Spleen (tissue), 11 donors: ENCODE results near the gene BAG5. TPM values are rescaled to one million over a fixed set of nuclear protein-coding genes. Genes with fewer than 3 reads are reported as not detected.

Experiments used
- DNase-seq: peaks from one replicate; pipeline ENCODE4 v3.0.0-alpha.2; 2020
- H3K27ac ChIP-seq, 8 donors: fragments of 200-600 bp; sonication (generic) in 7 of 8; 1 replicate in 4 of 8; 2 replicates in 4 of 8; pipeline versions ENCODE4 v1.5.0 to v1.8.0; 2016 to 2021; ENCODE audit warnings: inconsistent platforms in 4 of 8, mild to moderate bottlenecking in 4 of 8, moderate library complexity in 1 of 8
- H3K27me3 ChIP-seq, 7 donors: fragments of 200-600 bp; sonication (generic) in 6 of 7; replicated peaks in 1 of 7; 1 replicate in 4 of 7; 2 replicates in 3 of 7; pipeline versions ENCODE4 v1.5.0 to v1.8.0; 2016 to 2021; ENCODE audit warnings: inconsistent platforms in 3 of 7, mild to moderate bottlenecking in 1 of 7
- H3K36me3 ChIP-seq, 6 donors: fragments of 200-600 bp; sonication (generic) in 5 of 6; 1 replicate in 4 of 6; 2 replicates in 2 of 6; pipeline versions ENCODE4 v1.5.0 to v1.8.0; 2016 to 2021; ENCODE audit warnings: inconsistent platforms in 2 of 6
- H3K4me1 ChIP-seq, 6 donors: fragments of 200-600 bp; sonication (generic) in 5 of 6; 1 replicate in 3 of 6; 2 replicates in 3 of 6; pipeline versions ENCODE4 v1.5.0 to v1.8.0; 2016 to 2021; ENCODE audit warnings: inconsistent platforms in 3 of 6
- H3K4me3 ChIP-seq, 8 donors: fragments of 200-600 bp; sonication (generic) in 7 of 8; 1 replicate in 4 of 8; 2 replicates in 4 of 8; pipeline versions ENCODE4 v1.5.0 to v1.8.0; 2016 to 2021; ENCODE audit warnings: inconsistent platforms in 4 of 8, mild to moderate bottlenecking in 4 of 8, moderate library complexity in 2 of 8
- H3K9me3 ChIP-seq, 8 donors: fragments of 200-600 bp; sonication (generic) in 7 of 8; 1 replicate in 4 of 8; 2 replicates in 4 of 8; pipeline versions ENCODE4 v1.5.0 to v1.8.0; 2016 to 2021; ENCODE audit warnings: inconsistent platforms in 4 of 8
- POLR2A ChIP-seq, 3 donors: fragments of 450-650 bp; IDR thresholded peaks; one replicate each; pipeline ENCODE4 v1.5.1; 2017; ENCODE audit warnings: antibody characterized with exemption in 3 of 3, mild to moderate bottlenecking in 1 of 3
- POLR2AphosphoS5 ChIP-seq, 3 donors: sonication (generic); formaldehyde crosslinking; IDR thresholded peaks; one replicate each; pipeline ENCODE4 v1.5.1; 2017; ENCODE audit warnings: antibody characterized with exemption in 3 of 3
- WGBS, 5 donors: extraction: QIAGEN DNeasy Blood & Tissue Kit in 3 of 5; methylation state at CpG; one replicate each; pipeline versions ENCODE4 v1.1.5 to v1.1.7; 2013 to 2018; 5-methylcytosine and 5-hydroxymethylcytosine counted together
- intact Hi-C: fragments of 100-400 bp; cut with DNase I; formaldehyde crosslinking; loops from one replicate; pipeline ENCODE4 v1.15.0; 2023; ENCODE audit warnings: low total_unique reads
- polyA plus RNA-seq, 3 donors: library from polyadenylated mRNA; stranded (reverse); fragments of 200-250 nt; gene quantifications; one replicate each; pipeline ENCODE4 v1.2.1, GENCODE V29; 2013
- total RNA-seq, 7 donors: library from RNA; depleted of rRNA in 3 of 7; stranded (reverse); fragments of >200 nt in 3 of 7; fragmentation: NEBNext Ultra II Directional in 4 of 7; extraction: Animal tissue kit (Norgen Biotek cat#: 25700) in 4 of 7; gene quantifications; one replicate each; pipeline versions ENCODE4 v1.1.0 to v1.2.1, GENCODE V29; 2016 to 2021
- TF ChIP-seq, protein P1 (sequence below), 11 experiments: fragments of 200-600 bp in 7 of 11; fragments of 450-650 bp in 4 of 11; sonication (generic) in 4 of 11; IDR thresholded peaks in 8 of 11; conservative IDR thresholded peaks in 3 of 11; 1 replicate in 7 of 11; 2 replicates in 4 of 11; pipeline versions ENCODE4 v1.4.0 to v1.8.0; 2016 to 2021; ENCODE audit warnings: antibody characterized with exemption in 11 of 11, inconsistent platforms in 4 of 11, mild to moderate bottlenecking in 1 of 11
- donor health status: healthy with polysubstance abuse.
- donor health status: DM: no; HTN: no; CAD: no; lungs with moderate emphysema.
- donor health status: DM: no; HTN: no; CAD: no.
- donor health status: Bipolar disorder and iron deficiency.
- donor health status: healthy.
- donor health status: DM: no; HTN: no; CAD: no.
- donor health status: DM: yes; HTN: yes; CAD: no.

BAG5 gene
- total and polyA plus RNA-seq, 10 donors, result 9.3 to 42.5 (median 29.9) TPM

DNA sequence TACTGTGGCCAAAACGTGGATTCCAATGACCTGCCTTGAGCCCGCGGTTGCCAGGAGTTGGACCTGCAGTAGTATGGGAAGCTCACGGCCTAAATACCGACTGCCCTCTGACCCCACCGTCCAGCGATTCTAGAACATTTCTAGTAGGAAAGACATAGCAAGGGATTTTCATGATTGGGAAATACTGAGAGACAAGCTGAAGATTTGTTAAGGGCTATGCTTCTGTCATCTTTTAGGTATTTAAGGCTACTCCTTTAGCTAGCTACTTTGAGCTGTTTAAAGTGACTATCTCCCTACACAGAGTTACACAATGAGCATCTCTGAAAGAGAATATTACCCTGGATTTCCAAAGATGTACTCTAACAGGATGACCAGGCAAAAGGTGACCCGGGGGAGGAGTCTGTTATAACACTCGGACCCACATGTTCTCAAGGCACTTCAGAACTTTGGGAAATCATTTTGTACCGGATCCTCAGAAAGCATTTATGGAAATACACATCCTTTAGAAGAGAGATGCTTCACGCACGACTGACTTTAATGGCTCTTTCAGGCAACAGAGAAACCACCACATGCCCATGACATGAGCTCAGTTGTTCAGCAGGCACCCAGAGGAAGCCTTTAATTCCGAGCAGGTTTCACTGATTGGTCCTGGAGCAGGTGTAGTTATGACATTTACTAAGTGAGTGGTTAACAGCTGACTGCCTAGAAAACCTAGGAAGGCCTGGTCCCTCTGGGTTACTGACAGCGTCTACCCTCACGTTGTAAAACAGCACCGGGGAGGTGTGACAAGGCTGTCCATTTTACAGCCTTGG lies 4.2 kb downstream of the BAG5 start:
- TF ChIP-seq, protein P1, sequence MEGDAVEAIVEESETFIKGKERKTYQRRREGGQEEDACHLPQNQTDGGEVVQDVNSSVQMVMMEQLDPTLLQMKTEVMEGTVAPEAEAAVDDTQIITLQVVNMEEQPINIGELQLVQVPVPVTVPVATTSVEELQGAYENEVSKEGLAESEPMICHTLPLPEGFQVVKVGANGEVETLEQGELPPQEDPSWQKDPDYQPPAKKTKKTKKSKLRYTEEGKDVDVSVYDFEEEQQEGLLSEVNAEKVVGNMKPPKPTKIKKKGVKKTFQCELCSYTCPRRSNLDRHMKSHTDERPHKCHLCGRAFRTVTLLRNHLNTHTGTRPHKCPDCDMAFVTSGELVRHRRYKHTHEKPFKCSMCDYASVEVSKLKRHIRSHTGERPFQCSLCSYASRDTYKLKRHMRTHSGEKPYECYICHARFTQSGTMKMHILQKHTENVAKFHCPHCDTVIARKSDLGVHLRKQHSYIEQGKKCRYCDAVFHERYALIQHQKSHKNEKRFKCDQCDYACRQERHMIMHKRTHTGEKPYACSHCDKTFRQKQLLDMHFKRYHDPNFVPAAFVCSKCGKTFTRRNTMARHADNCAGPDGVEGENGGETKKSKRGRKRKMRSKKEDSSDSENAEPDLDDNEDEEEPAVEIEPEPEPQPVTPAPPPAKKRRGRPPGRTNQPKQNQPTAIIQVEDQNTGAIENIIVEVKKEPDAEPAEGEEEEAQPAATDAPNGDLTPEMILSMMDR (IDR thresholded peaks at IDR 0.05 in 8 of 11, conservative IDR thresholded peaks at IDR 0.05 in 3 of 11), result no peak
- TF ChIP-seq POLR2A (IDR thresholded peaks at IDR 0.05) (no peak), POLR2AphosphoS5 (IDR thresholded peaks at IDR 0.05) (no peak)
- intact Hi-C loops, result no loop called here
- Histone ChIP-seq H3K4me1 (peaks cover 29 to 76% (median 63%) of the 10 kb centered on the region in 6 donors), H3K36me3 (peaks cover 0 to 58% (median 17%) of the 10 kb centered on the region in 6 donors), H3K9me3 (no peaks in the 10 kb centered on the region), H3K27me3 (no peaks in the 10 kb centered on the region), H3K4me3 (no peak overlapping the region), H3K27ac (peak overlapping the region in 6 of 8 donors; percentile 17 to 64 (median 40))
- WGBS, 5 donors, result 80 to 87% (median 83%) methylated on average over 16 of the region's 16 CpGs
- no peak for DNase-seq

DNA sequence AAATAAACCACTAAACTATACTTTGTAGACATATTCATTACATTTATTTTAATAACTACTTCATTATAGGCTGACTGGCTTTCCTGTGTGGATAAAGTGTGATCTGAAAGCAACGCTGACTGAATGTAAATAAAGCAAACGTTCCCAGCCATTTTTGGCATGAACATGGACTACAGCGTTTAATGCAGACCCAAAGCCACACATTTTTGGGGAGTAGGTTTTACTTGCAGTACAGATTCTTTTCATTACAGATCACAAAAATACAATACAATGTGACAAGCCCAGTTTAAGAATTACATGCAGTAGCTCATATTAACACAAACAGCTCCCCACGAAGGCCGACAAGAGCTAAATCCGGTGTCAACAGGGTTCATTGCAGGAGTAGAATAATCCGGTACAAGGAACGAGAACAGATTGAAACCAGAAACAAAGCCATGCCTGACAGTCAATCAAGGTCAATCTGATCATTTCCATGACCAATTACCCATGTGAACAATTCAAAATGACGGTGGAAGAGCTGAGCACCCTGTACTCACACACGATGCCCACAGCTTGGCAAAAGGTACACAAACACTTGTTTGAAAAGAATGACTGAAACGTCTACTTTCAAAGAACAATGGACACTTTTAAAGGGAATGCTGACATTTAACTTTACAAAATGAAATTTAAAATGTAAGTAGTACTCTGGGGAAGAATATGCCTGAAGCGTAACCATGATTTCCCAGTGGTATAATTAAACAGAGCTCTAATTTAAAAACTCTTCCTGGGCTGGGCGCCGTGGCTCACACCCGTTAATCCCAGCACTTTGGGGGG lies 5.3 kb downstream of the BAG5 start:
- DNase-seq, result no peak
- TF ChIP-seq, protein P1 (IDR thresholded peaks at IDR 0.05 in 8 of 11, conservative IDR thresholded peaks at IDR 0.05 in 3 of 11), result no peak
- TF ChIP-seq POLR2AphosphoS5 (IDR thresholded peaks at IDR 0.05), result no peak
- TF ChIP-seq POLR2A (IDR thresholded peaks at IDR 0.05), result no peak
- Histone ChIP-seq H3K4me1 (peaks cover 29 to 76% (median 62%) of the 10 kb centered on the region in 6 donors), H3K27ac (peak overlapping the region in 6 of 8 donors; percentile 8 to 52 (median 26)), H3K4me3 (no peak overlapping the region), H3K27me3 (no peaks in the 10 kb centered on the region), H3K36me3 (peaks cover 0 to 65% (median 17%) of the 10 kb centered on the region in 6 donors), H3K9me3 (no peaks in the 10 kb centered on the region)
- intact Hi-C loops, result no loop called here
- WGBS, 5 donors, result 69 to 84% (median 79%) methylated on average over 15 of the region's 15 CpGs

DNA sequence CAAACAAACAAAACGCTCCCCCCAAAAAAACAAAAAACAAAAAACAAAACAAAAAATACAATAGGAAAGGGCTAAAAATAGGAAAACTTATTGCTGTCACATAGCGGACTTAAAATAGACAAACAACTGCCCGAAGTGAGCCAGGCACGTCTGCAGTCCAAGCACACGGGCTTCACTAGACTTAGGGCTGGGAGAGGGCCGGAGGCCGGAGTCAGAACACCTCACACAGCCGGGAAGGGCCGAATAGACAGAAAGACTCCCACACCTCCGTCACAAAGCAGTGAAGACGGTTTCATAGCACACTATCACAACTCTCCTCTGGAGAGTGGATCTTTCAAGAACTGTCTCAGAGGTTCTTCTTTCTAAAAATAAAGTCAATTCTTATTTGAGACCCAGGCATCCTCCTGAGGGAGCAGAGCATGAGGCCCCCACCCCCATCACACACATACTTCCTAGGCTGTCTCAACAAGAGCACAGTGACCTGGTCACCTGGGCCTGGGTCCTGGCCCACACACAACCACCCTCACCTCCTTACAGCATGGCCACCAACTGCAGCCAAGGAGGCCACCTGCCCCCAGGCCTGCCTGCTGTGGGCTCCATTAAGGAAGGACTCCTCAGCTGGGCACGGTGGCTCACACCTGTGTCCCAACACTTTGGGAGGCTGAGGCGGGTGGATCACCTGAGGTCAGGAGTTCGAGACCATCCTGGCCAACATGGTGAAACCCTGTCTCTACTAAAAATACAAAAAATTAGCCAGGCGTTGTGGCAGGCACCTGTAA lies 6.7 kb downstream of the BAG5 start:
- peak; percentile 65 for DNase-seq
- H3K9me3 ChIP-seq, result no peaks in the 10 kb centered on the region
- intact Hi-C loops, result no loop called here
- peaks cover 0 to 65% (median 17%) of the 10 kb centered on the region in 6 donors for H3K36me3 ChIP-seq
- TF ChIP-seq POLR2A (IDR thresholded peaks at IDR 0.05) (no peak), POLR2AphosphoS5 (IDR thresholded peaks at IDR 0.05) (peak in 2 of 3 donors; percentile 5 to 45)
- TF ChIP-seq, protein P1 (IDR thresholded peaks at IDR 0.05 in 8 of 11, conservative IDR thresholded peaks at IDR 0.05 in 3 of 11), result no peak
- 87 to 92% (median 88%) methylated on average over 15 of the region's 15 CpGs for WGBS, 5 donors
- H3K4me1 ChIP-seq, result peaks cover 21 to 76% (median 57%) of the 10 kb centered on the region in 6 donors
- no peaks in the 10 kb centered on the region for H3K27me3 ChIP-seq
- H3K27ac ChIP-seq, result peak overlapping the region in 1 of 8 donors; percentile 49
- no peak overlapping the region for H3K4me3 ChIP-seq
